Lung (tissue), 12 donors: Measurements from ENCODE around the gene ADCY10. TPM values are rescaled to one million over a fixed set of nuclear protein-coding genes. Genes with fewer than 3 reads are reported as not detected.
"Not testable (repeated sequence)": the region's sequence is repeated elsewhere in the genome, so short reads cannot be mapped to it uniquely, and the experiment has no call there.

Experiments used
- ATAC-seq: fragments of 200-7000 bp; cut with Tn5 transposase; one replicate; pipeline ENCODE4 v1.9.1; 2020; ENCODE audit warnings: moderate number of reproducible peaks; ENCODE audit not compliant: insufficient read depth, low FRiP score
- DNase-seq, 3 donors: peaks; one replicate each; pipeline ENCODE4 v3.0.0-alpha.2; 2013 to 2017
- H3K27ac ChIP-seq, 2 donors: one replicate each; pipeline ENCODE4 v1.5.1; 2013; ENCODE audit warnings: mild to moderate bottlenecking in 2 of 2, moderate library complexity in 2 of 2, control low read depth in 1 of 2, inconsistent platforms in 1 of 2, low read depth in 1 of 2, low read length in 1 of 2
- H3K27me3 ChIP-seq, 3 donors: one replicate each; pipeline ENCODE4 v1.5.1; 2013; ENCODE audit warnings: low read length in 2 of 3; ENCODE audit not compliant: control insufficient read depth in 3 of 3, insufficient read depth in 3 of 3
- H3K36me3 ChIP-seq, 4 donors: one replicate each; pipeline ENCODE4 v1.5.1; 2013; ENCODE audit warnings: low read length in 4 of 4, mild to moderate bottlenecking in 1 of 4, moderate library complexity in 1 of 4; ENCODE audit not compliant: control insufficient read depth in 4 of 4, insufficient read depth in 4 of 4
- H3K4me1 ChIP-seq, 5 donors: one replicate each; pipeline ENCODE4 v1.5.1; 2013; ENCODE audit warnings: low read length in 5 of 5, mild to moderate bottlenecking in 2 of 5, moderate library complexity in 1 of 5; ENCODE audit not compliant: control insufficient read depth in 5 of 5, insufficient read depth in 5 of 5
- H3K4me3 ChIP-seq: one replicate; pipeline ENCODE4 v1.5.1; 2013; ENCODE audit warnings: mild to moderate bottlenecking, control low read depth, moderate library complexity
- H3K9ac ChIP-seq, 2 donors: one replicate each; pipeline ENCODE4 v1.5.1; 2013; ENCODE audit warnings: low read length in 2 of 2, control low read depth in 1 of 2; ENCODE audit not compliant: insufficient read depth in 1 of 2
- H3K9me3 ChIP-seq, 4 donors: one replicate each; pipeline ENCODE4 v1.5.1; 2013; ENCODE audit warnings: low read length in 3 of 4, mild to moderate bottlenecking in 1 of 4, moderate library complexity in 1 of 4; ENCODE audit not compliant: control insufficient read depth in 4 of 4, insufficient read depth in 3 of 4
- CTCF ChIP-seq: IDR thresholded peaks from 2 replicates; pipeline ENCODE4 v1.5.1; 2012; ENCODE audit warnings: mild to moderate bottlenecking; ENCODE audit errors: control extremely low read depth, extremely low read depth
- WGBS, 2 donors: extraction: QIAGEN DNeasy Blood & Tissue Kit; methylation state at CpG; one replicate each; pipeline ENCODE4 v1.1.7; 2013; 5-methylcytosine and 5-hydroxymethylcytosine counted together
- polyA plus RNA-seq, 2 donors: library from polyadenylated mRNA; stranded (reverse); fragments of 200-250 nt; gene quantifications; one replicate each; pipeline ENCODE4 v1.2.1, GENCODE V29; 2013
- total RNA-seq, 2 donors: library from RNA; depleted of rRNA in 1 of 2; stranded (reverse); fragments of >200 nt in 1 of 2; gene quantifications; one replicate each; pipeline ENCODE4 v1.2.1, GENCODE V29; 2014 to 2021
- donor health status: control.
- donor health status: control.
- donor health status: Bipolar disorder and iron deficiency.
- donor health status: healthy.
- donor health status: DM: yes; HTN: yes; CAD: no.

Gene ADCY10
- total and polyA plus RNA-seq, 4 donors, result 0.06 to 0.10 (median 0.09) TPM; not detected in 1

DNA sequence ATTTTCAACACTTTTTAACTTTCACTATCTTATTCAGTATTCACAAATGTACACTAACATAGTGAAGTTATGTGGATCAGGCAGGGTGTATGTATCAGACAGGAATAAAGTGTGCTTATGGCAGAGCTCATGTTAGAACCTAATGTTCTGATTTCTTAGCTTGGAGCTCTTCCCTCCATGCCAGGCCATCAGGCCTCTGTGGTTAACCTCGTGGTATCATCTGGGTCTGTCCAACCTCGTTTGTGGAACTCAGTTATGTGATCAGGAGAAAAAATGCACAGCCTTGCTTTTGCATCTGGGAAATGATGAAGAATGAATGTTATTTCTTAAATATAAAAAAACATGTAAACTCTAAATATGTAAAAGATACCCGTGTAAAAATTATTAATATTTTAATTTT, 105.2 kb downstream of the ADCY10 start:
- ATAC-seq (no peak), DNase-seq (no peak)
- H3K9ac ChIP-seq, result no peak overlapping the region
- H3K9me3 ChIP-seq, result no peaks in the 10 kb centered on the region
- no peaks in the 10 kb centered on the region for H3K4me1 ChIP-seq
- no peak overlapping the region for H3K27ac ChIP-seq
- 45 to 66% methylated on average over 3 of the region's 3 CpGs for WGBS, 2 donors
- TF ChIP-seq CTCF, result no peak
- no peak overlapping the region for H3K4me3 ChIP-seq
- no peaks in the 10 kb centered on the region for H3K36me3 ChIP-seq
- H3K27me3 ChIP-seq, result no peaks in the 10 kb centered on the region

GRCh38 chr1:167808104-167808503, 105.8 kb downstream of the ADCY10 start:
- Histone ChIP-seq H3K9ac (no peak overlapping the region), H3K36me3 (no peaks in the 10 kb centered on the region), H3K27me3 (no peaks in the 10 kb centered on the region), H3K9me3 (no peaks in the 10 kb centered on the region), H3K27ac (no peak overlapping the region), H3K4me1 (no peaks in the 10 kb centered on the region), H3K4me3 (no peak overlapping the region)
- WGBS, 2 donors, result 91% methylated on average over 3 of the region's 3 CpGs
- TF ChIP-seq CTCF, result no peak
- DNase-seq (no peak), ATAC-seq (no peak)

GRCh38 chr1:167806676-167807075, 107.3 kb downstream of the ADCY10 start:
- not testable (repeated sequence) for H3K9me3 ChIP-seq, H3K27me3 ChIP-seq, H3K4me3 ChIP-seq, DNase-seq, ATAC-seq, H3K4me1 ChIP-seq, H3K27ac ChIP-seq, H3K36me3 ChIP-seq, H3K9ac ChIP-seq
- WGBS, 2 donors, result 95 to 96% methylated on average over 11 to 12 of the region's 12 CpGs

- H3K9me3 ChIP-seq, H3K4me1 ChIP-seq, ATAC-seq, H3K36me3 ChIP-seq, H3K27ac ChIP-seq, H3K9ac ChIP-seq, DNase-seq, H3K4me3 ChIP-seq, H3K27me3 ChIP-seq: not testable (repeated sequence)
- WGBS, 2 donors, result 93 to 96% methylated on average over 23 of the region's 23 CpGs
These were observed 107.7 kb downstream of the ADCY10 start for GRCh38 chr1:167806235-167806634.
